HG03135 (cell line): ENCODE results near the gene TNFAIP8L2.

ENCODE experiments used
- ATAC-seq: cut with Tn5 transposase; IDR thresholded peaks from one replicate; pipeline ENCODE4 v1.9.1; 2021; ENCODE audit warnings: mild to moderate bottlenecking, moderate library complexity; ENCODE audit not compliant: unreplicated experiment

The TNFAIP8L2 gene

GRCh38 chr1:151145304-151146071 is 11.0 kb upstream of the TNFAIP8L2 start:
- no peak for ATAC-seq

- no peak for ATAC-seq
These were observed 10.4 kb upstream of the TNFAIP8L2 start for GRCh38 chr1:151146072-151146411.

GRCh38 chr1:151146412-151147131 is 9.9 kb upstream of the TNFAIP8L2 start, which contains the start of gene SEMA6C:
SEMA6C (minus strand) TSS chr1:151146631; CDS start chr1:151142621, 4,010 bp downstream.
- ATAC-seq, result peak; percentile 97

- ATAC-seq, result no peak
These were observed 9.3 kb upstream of the TNFAIP8L2 start for GRCh38 chr1:151147132-151147503.

GRCh38 chr1:151147665-151148064 is 8.8 kb upstream of the TNFAIP8L2 start:
- no peak for ATAC-seq

GRCh38 chr1:151157067-151157531 is 650 bp downstream of the TNFAIP8L2 start:
- ATAC-seq, result no peak

- ATAC-seq, result no peak
These were observed 1.9 kb downstream of the TNFAIP8L2 start for GRCh38 chr1:151158326-151158725.

GRCh38 chr1:151158751-151159251 is 2.4 kb downstream of the TNFAIP8L2 start:
- ATAC-seq, result no peak

- ATAC-seq, result no peak
These were observed 2.9 kb downstream of the TNFAIP8L2 start for GRCh38 chr1:151159373-151159772.

GRCh38 chr1:151164732-151165280 is 8.4 kb downstream of the TNFAIP8L2 start:
- ATAC-seq, result no peak

GRCh38 chr1:151165281-151165737 is 8.9 kb downstream of the TNFAIP8L2 start:
- ATAC-seq, result peak; percentile 4

GRCh38 chr1:151165738-151166504 is 9.5 kb downstream of the TNFAIP8L2 start, which contains the start of the genes LYSMD1 and SCNM1:
LYSMD1 (minus strand) TSS chr1:151165902; CDS start chr1:151165258, 644 bp downstream.
SCNM1 (plus strand) TSS chr1:151166144; CDS start chr1:151166153, 9 bp downstream.
- ATAC-seq, result peak; percentile 84

GRCh38 chr1:151166505-151166956 is 10.1 kb downstream of the TNFAIP8L2 start:
- peak; percentile 10 for ATAC-seq

- ATAC-seq, result no peak
These were observed 10.7 kb downstream of the TNFAIP8L2 start for GRCh38 chr1:151167116-151167515.

- no peak for ATAC-seq
These were observed 14.7 kb downstream of the TNFAIP8L2 start for GRCh38 chr1:151171190-151171589.

GRCh38 chr1:151175041-151175741 is 18.7 kb downstream of the TNFAIP8L2 start:
- no peak for ATAC-seq

- no peak for ATAC-seq
These were observed 19.4 kb downstream of the TNFAIP8L2 start, which contains the start of gene TMOD4 for GRCh38 chr1:151175863-151176262. TMOD4 (minus strand) TSS chr1:151175981; CDS start chr1:151174875, 1,106 bp downstream.

- no peak for ATAC-seq
These were observed 20.1 kb downstream of the TNFAIP8L2 start for GRCh38 chr1:151176514-151177045.

GRCh38 chr1:151184211-151184610 is 27.8 kb downstream of the TNFAIP8L2 start:
- ATAC-seq, result no peak
